Measurements from ENCODE around the gene CEP95. TPM values are rescaled to one million over a fixed set of nuclear protein-coding genes. Genes with fewer than 3 reads are reported as not detected.

CEP95 gene
- polyA plus RNA-seq, 1 donor from 2014 or later = 15.4 TPM

GRCh38 chr17:64519601-64520000 lies 12.8 kb downstream of the CEP95 start:
- no peak overlapping the region for H3K27ac Mint-ChIP-seq
- H3K36me3 Mint-ChIP-seq = peaks cover 4% of the 10 kb centered on the region
- H3K4me3 Mint-ChIP-seq = no peak overlapping the region
- H3K4me1 Mint-ChIP-seq = peaks cover 10 to 14% (median 12%) of the 10 kb centered on the region in 3 donors
- no peaks in the 10 kb centered on the region for H3K9me3 Mint-ChIP-seq
- no peaks in the 10 kb centered on the region for H3K27me3 Mint-ChIP-seq

DNA sequence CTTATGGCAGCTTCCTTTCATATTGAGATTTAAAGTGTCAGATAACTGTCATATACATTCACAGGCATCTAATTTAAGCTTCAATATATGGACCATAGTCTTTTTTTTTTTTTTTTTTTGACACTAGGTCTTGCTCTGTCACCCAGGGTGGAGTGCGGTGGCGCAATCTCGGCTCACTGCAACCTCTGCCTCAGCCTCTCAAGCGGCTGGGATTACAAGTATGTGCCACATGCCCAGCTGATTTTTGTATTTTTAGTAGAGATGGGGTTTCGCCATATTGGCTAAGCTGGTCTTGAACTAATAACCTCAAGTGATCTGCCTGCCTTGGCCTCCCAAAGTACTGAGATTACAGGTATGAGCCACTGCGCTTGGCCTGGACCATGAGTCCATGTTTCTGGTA lies 13.6 kb downstream of the CEP95 start:
- Mint-ChIP-seq H3K27me3 (no peaks in the 10 kb centered on the region), H3K9me3 (no peaks in the 10 kb centered on the region), H3K27ac (no peak overlapping the region), H3K4me1 (peaks cover 7 to 10% (median 8%) of the 10 kb centered on the region in 3 donors), H3K36me3 (peaks cover 4% of the 10 kb centered on the region), H3K4me3 (no peak overlapping the region)

DNA sequence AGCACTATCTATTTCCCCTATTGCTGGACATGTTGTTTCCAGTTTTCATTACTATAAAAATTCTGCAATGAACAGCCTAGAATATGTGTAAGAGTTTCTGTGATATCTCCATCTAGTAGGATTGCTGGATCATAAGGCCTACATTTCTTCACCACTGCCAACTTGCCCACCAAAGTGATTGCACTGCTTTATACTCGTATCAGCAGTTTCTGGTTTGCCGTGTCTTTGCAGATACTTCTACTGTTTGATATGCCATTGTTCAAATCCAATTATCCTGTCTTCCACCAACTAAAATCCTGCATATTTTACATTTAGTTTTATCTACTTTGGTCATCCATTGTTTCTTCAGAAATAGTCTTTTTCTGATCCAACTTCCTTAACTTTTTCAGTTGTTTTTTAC lies 21.1 kb downstream of the CEP95 start:
- H3K9me3 Mint-ChIP-seq = no peaks in the 10 kb centered on the region
- peak overlapping the region in 1 of 3 donors; percentile 55 for H3K27ac Mint-ChIP-seq
- H3K36me3 Mint-ChIP-seq = peaks cover 1% of the 10 kb centered on the region
- H3K27me3 Mint-ChIP-seq = no peaks in the 10 kb centered on the region
- H3K4me3 Mint-ChIP-seq = no peak overlapping the region
- no peaks in the 10 kb centered on the region for H3K4me1 Mint-ChIP-seq

- Mint-ChIP-seq H3K27ac (peak overlapping the region in 1 of 3 donors; percentile 60), H3K4me1 (no peaks in the 10 kb centered on the region), H3K27me3 (no peaks in the 10 kb centered on the region), H3K9me3 (no peaks in the 10 kb centered on the region), H3K4me3 (no peak overlapping the region), H3K36me3 (peaks cover 1% of the 10 kb centered on the region)
These were observed 22.4 kb downstream of the CEP95 start for GRCh38 chr17:64529221-64529620.

DNA sequence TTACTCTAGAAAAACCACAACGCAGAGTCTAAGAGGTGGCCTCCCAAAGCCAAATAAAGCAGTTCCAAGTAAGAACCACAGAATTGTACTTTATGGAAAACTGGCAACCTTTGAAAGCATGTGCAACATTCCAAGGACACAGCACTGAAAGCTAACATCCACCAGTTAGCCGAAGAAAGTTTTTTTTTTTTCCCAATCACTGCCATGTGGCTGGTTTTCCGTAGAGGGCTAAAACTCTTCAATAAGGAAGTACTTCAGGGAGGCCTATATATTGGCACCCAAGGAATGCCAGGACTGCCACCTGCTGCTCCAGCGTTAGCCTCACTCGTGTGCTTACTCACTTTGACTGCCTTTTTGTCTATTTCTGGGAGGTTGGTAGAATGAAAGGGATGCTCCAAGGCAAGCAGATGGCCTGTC lies 25.2 kb downstream of the CEP95 start:
- H3K4me1 Mint-ChIP-seq = no peaks in the 10 kb centered on the region
- no peak overlapping the region for H3K27ac Mint-ChIP-seq
- no peak overlapping the region for H3K4me3 Mint-ChIP-seq
- H3K36me3 Mint-ChIP-seq = peaks cover 1% of the 10 kb centered on the region
- H3K27me3 Mint-ChIP-seq = no peaks in the 10 kb centered on the region
- no peaks in the 10 kb centered on the region for H3K9me3 Mint-ChIP-seq

DNA sequence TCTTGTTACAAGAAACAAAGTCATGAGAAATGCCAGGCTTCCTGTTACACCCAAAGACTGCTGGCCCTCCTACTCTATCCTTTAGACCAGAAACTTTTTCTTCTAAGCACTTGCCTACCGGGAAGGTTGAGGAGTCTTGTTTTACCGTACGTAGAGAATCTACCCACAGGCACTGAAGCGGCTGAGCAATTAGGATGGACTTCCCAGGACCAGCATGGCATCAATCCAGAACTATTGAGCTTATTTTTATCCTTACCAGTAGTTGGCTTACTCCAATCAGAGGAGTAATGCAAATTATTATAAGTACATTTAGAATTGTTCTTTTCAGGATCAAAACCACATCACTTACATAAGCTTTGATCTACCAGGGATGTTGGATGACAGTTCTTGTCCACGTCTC lies 25.6 kb downstream of the CEP95 start:
- H3K36me3 Mint-ChIP-seq = peaks cover 1% of the 10 kb centered on the region
- H3K9me3 Mint-ChIP-seq = no peaks in the 10 kb centered on the region

DNA sequence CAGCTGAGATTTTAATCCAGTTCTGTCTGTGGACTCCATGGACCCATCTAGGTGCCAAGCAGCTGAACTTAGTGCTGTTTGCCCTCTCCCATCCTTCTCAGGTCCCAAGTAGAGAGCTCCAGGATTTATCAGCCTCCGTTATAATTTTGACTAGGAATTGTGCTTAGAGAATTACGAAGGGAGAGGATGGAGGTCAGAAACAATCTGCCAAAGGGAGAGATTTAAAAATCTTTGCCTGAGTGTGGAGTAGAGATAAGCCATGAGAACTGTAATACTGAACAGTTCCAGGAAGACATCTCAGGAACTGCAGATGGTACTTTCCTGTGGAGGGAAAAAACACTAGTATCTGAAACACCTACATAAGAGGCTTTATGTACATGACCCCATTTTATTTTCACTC lies 27.0 kb downstream of the CEP95 start:
- no peaks in the 10 kb centered on the region for H3K27me3 Mint-ChIP-seq
- H3K27ac Mint-ChIP-seq = peak overlapping the region in 1 of 3 donors; percentile 71
- no peaks in the 10 kb centered on the region for H3K36me3 Mint-ChIP-seq

More for the DNA sequence above, 25.6 kb downstream of the CEP95 start:
- no peak overlapping the region for H3K4me3 Mint-ChIP-seq
- H3K27me3 Mint-ChIP-seq = no peaks in the 10 kb centered on the region
- H3K4me1 Mint-ChIP-seq = peaks cover 0 to 4% (median 0%) of the 10 kb centered on the region in 3 donors
- no peak overlapping the region for H3K27ac Mint-ChIP-seq

DNA sequence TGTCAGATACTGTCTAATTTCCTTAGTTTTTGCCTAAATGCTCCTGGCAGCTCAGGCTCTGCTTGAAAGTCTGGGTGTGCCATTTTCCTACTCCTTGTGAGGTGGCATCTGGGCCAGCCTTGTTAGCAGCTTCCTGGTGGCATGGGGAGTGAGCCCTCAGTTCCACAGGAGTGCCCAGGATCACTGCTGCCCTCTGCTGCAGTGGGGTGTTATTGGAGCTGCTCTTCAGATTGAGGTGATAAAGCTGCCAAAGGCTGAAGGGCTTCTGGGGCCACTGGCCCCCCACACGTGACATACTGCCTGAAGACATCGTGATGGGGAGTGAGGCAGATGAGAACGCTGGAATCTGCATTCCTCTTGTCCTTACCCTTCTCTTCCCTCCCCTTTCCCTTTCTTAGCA lies 27.4 kb downstream of the CEP95 start:
- H3K27me3 Mint-ChIP-seq = no peaks in the 10 kb centered on the region
- H3K36me3 Mint-ChIP-seq = no peaks in the 10 kb centered on the region
- no peak overlapping the region for H3K4me3 Mint-ChIP-seq
- peak overlapping the region in 1 of 3 donors; percentile 71 for H3K27ac Mint-ChIP-seq
- peaks cover 0 to 4% (median 0%) of the 10 kb centered on the region in 3 donors for H3K4me1 Mint-ChIP-seq
- H3K9me3 Mint-ChIP-seq = no peaks in the 10 kb centered on the region

More for the DNA sequence above, 27.0 kb downstream of the CEP95 start:
- Mint-ChIP-seq H3K4me1 (peaks cover 0 to 4% (median 0%) of the 10 kb centered on the region in 3 donors), H3K9me3 (no peaks in the 10 kb centered on the region), H3K4me3 (no peak overlapping the region)

GRCh38 chr17:64535357-64535756 lies 28.6 kb downstream of the CEP95 start:
- Mint-ChIP-seq H3K9me3 (no peaks in the 10 kb centered on the region), H3K27ac (no peak overlapping the region), H3K4me1 (peaks cover 0 to 4% (median 0%) of the 10 kb centered on the region in 3 donors), H3K4me3 (no peak overlapping the region), H3K36me3 (no peaks in the 10 kb centered on the region), H3K27me3 (no peaks in the 10 kb centered on the region)

DNA sequence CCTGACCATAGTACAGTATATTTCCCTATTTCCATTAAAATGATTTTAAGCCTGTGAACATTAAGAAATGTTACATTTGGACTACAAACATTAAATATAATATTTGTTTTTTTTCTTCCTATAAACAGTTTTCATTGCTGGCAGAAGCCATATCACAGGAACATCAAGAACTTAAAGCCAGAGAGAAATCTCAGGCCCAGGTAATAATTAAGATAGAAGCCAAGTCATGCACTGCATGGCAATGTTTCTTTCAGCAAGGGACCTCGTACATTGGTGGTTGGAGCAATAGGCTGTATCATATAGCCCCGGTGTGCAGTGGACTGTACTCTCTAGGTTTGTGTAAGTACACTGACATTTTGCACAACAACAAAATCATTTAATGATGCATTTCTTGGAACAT lies 30.1 kb downstream of the CEP95 start:
- Mint-ChIP-seq H3K36me3 (no peaks in the 10 kb centered on the region), H3K27me3 (no peaks in the 10 kb centered on the region), H3K27ac (no peak overlapping the region), H3K4me3 (no peak overlapping the region), H3K4me1 (peaks cover 0 to 4% (median 0%) of the 10 kb centered on the region in 3 donors), H3K9me3 (no peaks in the 10 kb centered on the region)

- Mint-ChIP-seq H3K27ac (no peak overlapping the region), H3K9me3 (no peaks in the 10 kb centered on the region), H3K27me3 (no peaks in the 10 kb centered on the region), H3K4me3 (no peak overlapping the region), H3K36me3 (no peaks in the 10 kb centered on the region), H3K4me1 (peaks cover 0 to 4% (median 0%) of the 10 kb centered on the region in 3 donors)
These were observed 30.7 kb downstream of the CEP95 start for GRCh38 chr17:64537488-64537887.

GRCh38 chr17:64538508-64539130 lies 31.8 kb downstream of the CEP95 start:
- no peaks in the 10 kb centered on the region for H3K9me3 Mint-ChIP-seq

GRCh38 chr17:64540118-64540776 lies 33.5 kb downstream of the CEP95 start:
- no peaks in the 10 kb centered on the region for H3K36me3 Mint-ChIP-seq
- no peak overlapping the region for H3K27ac Mint-ChIP-seq
- no peak overlapping the region for H3K4me3 Mint-ChIP-seq
- H3K27me3 Mint-ChIP-seq = no peaks in the 10 kb centered on the region
- H3K4me1 Mint-ChIP-seq = peaks cover 0 to 4% (median 0%) of the 10 kb centered on the region in 3 donors
- H3K9me3 Mint-ChIP-seq = no peaks in the 10 kb centered on the region

More at GRCh38 chr17:64538508-64539130, 31.8 kb downstream of the CEP95 start:
- Mint-ChIP-seq H3K4me1 (peaks cover 0 to 4% (median 0%) of the 10 kb centered on the region in 3 donors), H3K27me3 (no peaks in the 10 kb centered on the region), H3K36me3 (no peaks in the 10 kb centered on the region), H3K27ac (peak overlapping the region in 2 of 3 donors; percentile 13 to 35), H3K4me3 (peak overlapping the region in 1 of 4 donors; percentile 6)

GRCh38 chr17:64544742-64545141 lies 38.0 kb downstream of the CEP95 start:
- Mint-ChIP-seq H3K4me1 (no peaks in the 10 kb centered on the region), H3K36me3 (no peaks in the 10 kb centered on the region), H3K27ac (no peak overlapping the region), H3K27me3 (no peaks in the 10 kb centered on the region), H3K9me3 (no peaks in the 10 kb centered on the region), H3K4me3 (no peak overlapping the region)

DNA sequence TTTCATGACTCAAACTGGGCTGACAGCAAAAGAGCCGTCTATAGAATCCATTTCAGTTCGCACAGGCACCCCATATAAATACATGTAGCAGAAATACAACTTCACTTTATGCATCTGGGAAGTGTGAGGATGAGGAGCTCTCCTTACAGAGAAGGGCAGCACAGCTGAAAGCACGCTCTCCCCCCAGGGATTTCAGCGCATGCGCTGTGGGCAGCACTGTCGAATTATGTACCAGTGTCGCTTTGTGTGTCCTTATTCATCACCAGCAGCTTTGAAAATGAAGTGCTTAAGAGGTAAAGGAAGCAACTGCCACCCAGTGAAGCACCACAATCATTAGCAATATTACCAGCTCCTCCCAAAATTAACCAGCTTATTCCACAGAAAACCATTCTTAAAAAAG lies 39.9 kb downstream of the CEP95 start:
- Mint-ChIP-seq H3K27ac (no peak overlapping the region), H3K27me3 (no peaks in the 10 kb centered on the region), H3K36me3 (peaks cover 2% of the 10 kb centered on the region), H3K4me3 (no peak overlapping the region), H3K9me3 (no peaks in the 10 kb centered on the region), H3K4me1 (no peaks in the 10 kb centered on the region)

DNA sequence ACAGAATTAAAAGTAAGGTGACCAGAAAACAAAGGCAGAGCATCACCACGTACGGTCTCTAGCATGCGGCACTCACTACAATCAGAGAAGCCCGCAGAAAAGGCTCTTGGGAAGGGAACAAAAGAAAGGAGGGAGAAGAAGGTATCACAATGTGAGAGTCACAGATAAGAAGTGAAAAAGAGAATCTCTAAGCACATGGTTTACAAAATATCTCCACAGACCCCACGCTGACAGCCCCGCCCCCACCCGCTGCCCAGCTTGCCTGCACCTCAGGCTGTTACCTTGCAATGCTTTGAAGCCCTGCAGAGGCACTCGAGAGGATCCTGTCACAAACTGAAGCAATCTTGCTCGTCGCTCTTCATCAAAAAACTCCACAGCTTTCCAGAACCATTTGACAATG lies 40.5 kb downstream of the CEP95 start:
- H3K27me3 Mint-ChIP-seq = no peaks in the 10 kb centered on the region
- no peak overlapping the region for H3K4me3 Mint-ChIP-seq
- no peak overlapping the region for H3K27ac Mint-ChIP-seq
- H3K36me3 Mint-ChIP-seq = peaks cover 4% of the 10 kb centered on the region
- no peaks in the 10 kb centered on the region for H3K4me1 Mint-ChIP-seq
- no peaks in the 10 kb centered on the region for H3K9me3 Mint-ChIP-seq
